NOMO-1 (cell line): ENCODE data around the gene DHRS4.
A peak's percentile ranks its signal among the peaks of the same experiment; 100 is the strongest.

ENCODE experiments used
- DNase-seq, 2 experiments: peaks; one replicate each; lab custom pipeline; 2025; ENCODE audit not compliant: unreplicated experiment in 2 of 2; lab: John Stamatoyannopoulos, UW

The DHRS4 gene

GRCh38 chr14:23953464-23954278 lies at the start of gene DHRS4:
DHRS4 (plus strand) TSS chr14:23953770; CDS start chr14:23953789, 19 bp downstream.
- DNase-seq: peak; percentile 80 to 88

- peak in 1 of 2 experiments; percentile 2 for DNase-seq
Observed at GRCh38 chr14:23910101-23910875, 43.3 kb upstream of the DHRS4 start.

DNA sequence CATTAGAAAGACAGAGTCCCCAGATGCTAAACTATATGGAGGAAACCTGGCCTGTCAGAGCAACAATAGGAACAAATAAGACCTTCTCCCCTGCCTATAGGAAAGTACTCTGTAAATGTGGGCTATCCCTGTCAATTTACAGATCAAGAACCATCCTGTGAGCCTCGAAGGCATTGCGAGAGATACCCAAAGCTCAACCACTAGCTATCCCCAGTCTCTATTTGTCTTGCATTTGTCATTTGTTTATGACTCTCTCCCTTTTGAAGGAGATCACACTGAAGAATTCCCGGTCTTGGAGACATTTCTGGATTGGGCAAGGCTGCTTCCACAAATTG lies 42.7 kb upstream of the DHRS4 start:
- no peak for DNase-seq

GRCh38 chr14:23915559-23915958 lies 38.0 kb upstream of the DHRS4 start:
- no peak for DNase-seq

GRCh38 chr14:23916004-23916403 lies 37.6 kb upstream of the DHRS4 start:
- no peak for DNase-seq

DNA sequence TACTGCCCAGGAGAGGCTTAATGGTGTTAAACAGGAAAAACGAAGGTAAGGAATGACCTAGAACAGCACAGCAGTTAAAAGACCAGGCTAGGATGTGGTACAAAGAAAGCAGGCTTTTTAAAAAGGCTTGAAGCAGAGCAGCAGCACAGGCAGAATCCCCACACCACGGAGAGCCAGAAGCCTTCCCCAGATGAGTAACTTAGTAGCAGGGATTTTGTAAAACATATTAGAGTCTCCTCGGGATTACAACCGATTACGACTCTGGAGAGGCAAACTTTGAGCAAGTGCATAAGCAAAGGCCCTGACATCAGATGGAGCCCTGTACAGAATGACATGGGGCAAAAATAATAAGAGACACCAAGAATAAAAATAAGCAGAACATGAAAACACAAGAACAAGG lies 37.1 kb upstream of the DHRS4 start:
- DNase-seq: no peak

GRCh38 chr14:23922545-23922944 lies 31.0 kb upstream of the DHRS4 start:
- DNase-seq: no peak

DNA sequence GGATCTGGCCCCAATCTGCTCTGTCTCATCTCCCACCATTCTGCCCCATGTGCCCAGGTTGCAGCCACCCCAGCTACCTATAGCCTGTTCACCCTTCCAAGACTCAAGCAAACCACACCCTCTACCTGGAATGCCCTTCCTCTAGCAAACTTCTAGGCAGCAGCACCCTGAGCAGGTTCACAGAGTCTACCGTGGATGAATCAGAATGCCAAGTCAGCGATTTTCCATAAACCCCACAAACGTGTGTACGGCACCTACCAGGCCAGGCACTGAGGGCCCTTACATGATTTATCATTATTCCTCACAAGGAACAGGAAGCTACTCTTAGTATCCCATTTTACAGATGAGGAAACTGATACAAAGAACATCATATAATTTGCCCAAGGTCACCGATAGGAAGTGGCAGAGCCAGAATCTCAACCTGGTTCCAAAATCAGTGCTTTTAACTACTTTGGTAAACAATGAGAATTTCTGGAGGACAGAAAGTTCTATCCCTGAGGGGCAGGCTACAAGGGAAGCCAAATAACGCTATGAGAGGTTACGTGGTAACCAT lies 28.0 kb upstream of the DHRS4 start:
- no peak for DNase-seq

- no peak for DNase-seq
Observed at GRCh38 chr14:23926543-23926942, 27.0 kb upstream of the DHRS4 start.

DNA sequence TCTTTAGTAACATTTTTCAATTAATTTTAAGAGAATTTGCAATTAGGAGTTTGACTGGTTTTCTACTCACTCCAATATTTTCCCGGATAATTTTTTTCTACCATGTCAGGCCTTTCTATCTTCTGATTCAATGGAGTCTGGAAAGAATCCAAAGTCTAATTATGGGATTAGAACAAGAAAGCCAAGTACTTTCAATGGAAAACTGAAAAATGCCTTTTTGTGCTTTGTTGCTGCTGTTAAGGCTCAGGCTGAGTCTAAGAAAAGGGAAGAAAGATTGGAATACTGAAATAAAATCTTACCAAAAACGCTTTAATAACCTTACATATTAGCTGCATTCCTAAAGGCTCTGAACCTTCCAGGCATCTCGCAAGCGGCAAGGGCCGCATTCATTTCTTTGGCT lies 24.4 kb upstream of the DHRS4 start:
- no peak for DNase-seq

- DNase-seq: peak in 1 of 2 experiments; percentile 49
Observed at GRCh38 chr14:23929822-23930294, 23.7 kb upstream of the DHRS4 start.

GRCh38 chr14:23930742-23931141 lies 22.8 kb upstream of the DHRS4 start:
- no peak for DNase-seq

- no peak for DNase-seq
Observed at GRCh38 chr14:23931721-23932289, 21.8 kb upstream of the DHRS4 start.

DNA sequence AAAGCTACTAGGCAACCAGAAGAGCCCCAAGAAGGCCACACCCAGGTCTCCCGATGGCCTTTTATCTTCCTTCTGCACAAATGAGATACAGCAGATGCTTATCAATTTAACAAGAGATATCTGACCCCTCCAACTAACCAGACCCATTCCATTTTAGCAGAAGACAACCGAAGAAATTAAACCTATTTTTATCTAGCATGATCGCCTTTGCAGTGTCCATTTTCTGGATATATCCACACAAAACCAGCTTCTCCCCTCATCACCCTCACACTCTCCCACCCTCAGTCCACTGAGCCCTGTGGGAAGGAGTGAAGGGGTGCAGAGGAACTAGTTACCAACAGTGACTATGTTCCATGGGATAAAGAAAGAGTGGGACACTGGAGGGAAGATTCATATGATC lies 20.9 kb upstream of the DHRS4 start:
- no peak for DNase-seq

GRCh38 chr14:23933108-23933741 lies 20.3 kb upstream of the DHRS4 start:
- no peak for DNase-seq

DNA sequence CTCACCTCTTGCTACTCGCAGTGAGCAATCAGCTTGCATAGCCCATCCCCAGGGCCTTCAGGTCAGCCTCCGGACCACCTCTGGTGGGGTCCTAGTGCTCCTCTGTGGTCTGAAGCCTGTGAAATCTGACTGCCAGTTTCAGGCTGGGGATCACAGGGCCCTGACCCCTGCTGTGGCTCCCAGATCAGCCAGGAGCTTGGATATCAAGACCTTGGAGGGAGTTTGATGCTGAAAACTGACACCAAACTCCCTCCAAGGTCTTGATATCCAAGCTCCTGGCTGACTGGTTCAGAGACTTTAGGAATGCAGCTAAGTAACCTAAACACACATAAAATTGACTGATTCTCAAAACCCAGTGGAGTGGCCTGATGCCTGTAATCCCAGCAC lies 19.8 kb upstream of the DHRS4 start:
- no peak for DNase-seq

DNA sequence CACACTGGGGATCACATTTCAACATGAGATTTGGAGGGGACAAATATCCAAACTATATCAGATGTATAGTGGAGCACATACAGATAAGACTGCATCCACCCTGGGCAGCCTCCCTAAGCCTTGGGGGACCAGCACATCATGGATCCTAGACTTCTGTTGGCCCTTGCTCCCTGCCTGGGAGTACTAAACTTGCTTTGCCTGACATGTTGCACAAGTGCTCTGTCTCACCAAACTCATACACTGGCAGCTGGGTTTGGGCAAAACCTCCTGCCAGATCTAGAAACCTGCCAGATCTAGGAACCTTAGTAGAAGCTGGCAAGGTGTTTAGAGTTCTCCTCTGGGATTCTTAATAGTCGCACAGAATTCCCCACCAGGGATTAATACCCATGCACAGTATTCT lies 18.4 kb upstream of the DHRS4 start:
- no peak for DNase-seq

DNA sequence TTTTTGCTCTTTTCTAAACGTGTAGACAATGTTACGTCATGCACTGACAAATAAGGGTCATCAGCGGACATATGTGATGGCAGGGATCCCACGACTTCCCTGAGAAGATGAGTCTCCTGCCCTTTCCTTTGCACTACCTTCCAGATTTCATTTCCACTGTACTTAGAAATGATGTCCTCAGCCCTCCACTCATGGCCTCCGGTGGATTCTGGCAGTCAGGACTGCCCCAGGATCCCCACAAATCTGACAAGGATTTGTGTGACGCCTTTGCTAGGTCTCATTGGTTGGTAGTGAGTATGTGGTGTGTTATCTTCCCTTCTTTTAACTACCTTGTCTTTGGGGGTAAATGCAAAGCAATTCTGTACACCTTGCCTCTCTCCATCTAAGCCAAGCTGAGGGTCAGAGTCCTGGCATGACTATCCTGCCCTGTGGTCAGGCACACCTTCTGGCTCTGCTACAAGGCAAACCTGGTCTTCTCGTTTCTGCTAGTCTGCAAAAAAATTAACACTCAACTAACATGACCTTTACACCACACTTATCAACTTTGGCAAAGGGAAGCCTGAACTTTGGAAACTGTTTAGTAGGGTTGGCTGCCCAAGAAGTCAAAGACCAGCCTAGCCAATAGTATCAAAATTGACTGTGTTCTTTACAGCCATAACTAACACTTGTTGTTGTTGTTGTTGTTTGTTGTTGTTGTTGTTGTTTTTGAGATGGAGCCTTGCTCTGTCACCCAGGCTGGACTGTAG lies 17.3 kb upstream of the DHRS4 start:
- DNase-seq: no peak

DNA sequence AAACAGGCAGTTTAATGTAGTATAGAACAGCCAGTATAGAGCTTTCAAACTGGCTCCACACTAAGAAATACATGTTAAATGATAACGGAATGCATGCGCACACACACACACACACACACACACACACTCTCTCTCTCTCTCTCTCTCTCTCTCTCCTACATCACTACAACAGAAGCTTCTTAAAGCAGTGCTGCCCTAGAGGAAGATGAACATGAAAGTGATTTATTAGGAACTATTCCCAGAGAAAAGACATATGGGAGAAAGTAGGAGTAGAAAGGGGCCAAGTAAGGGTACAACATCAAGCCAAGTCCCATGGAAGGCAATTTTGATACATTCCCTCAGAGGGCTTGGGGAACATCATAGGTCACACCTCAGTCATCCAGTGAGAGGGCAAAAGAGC lies 16.4 kb upstream of the DHRS4 start:
- DNase-seq: no peak

DNA sequence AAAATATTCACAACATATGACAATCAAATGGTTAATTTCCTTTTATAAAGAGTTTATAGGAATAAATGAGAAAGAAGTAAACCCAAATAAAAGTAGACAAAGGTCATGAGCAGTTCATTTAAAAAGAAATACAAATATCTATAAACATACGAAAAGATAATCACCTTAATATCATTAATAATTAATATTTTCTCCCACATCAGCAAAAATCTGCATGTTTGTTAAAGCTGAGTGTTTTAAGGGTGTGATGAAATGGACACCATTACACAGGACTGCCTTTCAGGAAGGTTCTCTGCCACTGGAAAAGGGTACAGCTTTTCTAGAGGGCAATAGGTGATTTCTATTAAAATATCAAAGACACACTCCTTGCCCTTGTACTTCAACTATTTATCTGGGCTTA lies 14.7 kb upstream of the DHRS4 start:
- DNase-seq: no peak
